ENCODE data around the gene SLC9A8. TPM values are rescaled to one million over a fixed set of nuclear protein-coding genes. Genes with fewer than 3 reads are reported as not detected.
"Not testable (repeated sequence)": the region's sequence is repeated elsewhere in the genome, so short reads cannot be mapped to it uniquely, and the experiment has no call there.

Gene SLC9A8
- total and polyA plus RNA-seq, 4 experiments from 2014 or later, result 3.4 to 25.6 (median 16.9) TPM

- H3K9me3 ChIP-seq (ENCODE audit: control insufficient read depth in 1 of 2, low read length in 2 of 2); CTCF ChIA-PET (ENCODE audit: partially characterized antibody); H3K4me3 ChIP-seq (ENCODE audit: low read length in 2 of 2); H3K27ac Mint-ChIP-seq; H3K27me3 Mint-ChIP-seq; POLR2A ChIA-PET (ENCODE audit: partially characterized antibody); H3K27ac ChIP-seq (ENCODE audit: low read depth, low read length); H3K4me1 ChIP-seq (ENCODE audit: insufficient read depth, low read length); H3K36me3 ChIP-seq (ENCODE audit: insufficient read depth, low read length); H3K4me3 Mint-ChIP-seq; H3K36me3 Mint-ChIP-seq; H3K4me1 Mint-ChIP-seq; intact Hi-C loops (cut with micrococcal nuclease); H3K9me3 Mint-ChIP-seq; DNase-seq; H3K27me3 ChIP-seq (ENCODE audit: insufficient read depth, low read length): not testable (repeated sequence)
Observed at GRCh38 chr20:49782439-49782838, 30.2 kb upstream of the SLC9A8 start.

GRCh38 chr20:49783021-49783995 is 29.3 kb upstream of the SLC9A8 start:
- CTCF ChIA-PET (ENCODE audit: partially characterized antibody); H3K4me3 ChIP-seq (ENCODE audit: low read length in 2 of 2); H3K9me3 ChIP-seq (ENCODE audit: control insufficient read depth in 1 of 2, low read length in 2 of 2); H3K4me3 Mint-ChIP-seq; H3K27me3 ChIP-seq (ENCODE audit: insufficient read depth, low read length); H3K36me3 ChIP-seq (ENCODE audit: insufficient read depth, low read length); H3K4me1 ChIP-seq (ENCODE audit: insufficient read depth, low read length); intact Hi-C loops (cut with micrococcal nuclease); H3K27ac ChIP-seq (ENCODE audit: low read depth, low read length); DNase-seq; POLR2A ChIA-PET (ENCODE audit: partially characterized antibody); H3K9me3 Mint-ChIP-seq; H3K4me1 Mint-ChIP-seq; H3K27me3 Mint-ChIP-seq; H3K27ac Mint-ChIP-seq; H3K36me3 Mint-ChIP-seq: not testable (repeated sequence)

- Histone ChIP-seq H3K9me3 (ENCODE audit: control insufficient read depth in 1 of 2, low read length in 2 of 2) (no peaks in the 10 kb centered on the region), H3K4me1 (ENCODE audit: insufficient read depth, low read length) (peaks cover 4% of the 10 kb centered on the region), H3K27ac (ENCODE audit: low read depth, low read length) (no peak overlapping the region), H3K36me3 (ENCODE audit: insufficient read depth, low read length) (no peaks in the 10 kb centered on the region), H3K4me3 (ENCODE audit: low read length in 2 of 2) (no peak overlapping the region), H3K27me3 (ENCODE audit: insufficient read depth, low read length) (no peaks in the 10 kb centered on the region)
- H3K36me3 Mint-ChIP-seq, result no peaks in the 10 kb centered on the region
- peaks cover 0 to 6% (median 4%) of the 10 kb centered on the region in 4 donors for H3K4me1 Mint-ChIP-seq
- CTCF ChIA-PET (ENCODE audit: partially characterized antibody), result no interaction called here
- POLR2A ChIA-PET (ENCODE audit: partially characterized antibody), result interaction anchor here (1.2 kb wide), 1 partner anchor 29 kb away, joined by 3 read pairs; the partner anchor contains the start of gene SLC9A8
- H3K9me3 Mint-ChIP-seq, result no peaks in the 10 kb centered on the region
- intact Hi-C loops (cut with micrococcal nuclease), result no loop called here
- DNase-seq, result no peak
- no peak overlapping the region for H3K27ac Mint-ChIP-seq
- H3K27me3 Mint-ChIP-seq, result peaks cover 0 to 5% of the 10 kb centered on the region in 2 donors
- H3K4me3 Mint-ChIP-seq, result no peak overlapping the region
Observed at GRCh38 chr20:49784291-49784690, 28.3 kb upstream of the SLC9A8 start.

GRCh38 chr20:49785149-49785851 is 27.3 kb upstream of the SLC9A8 start:
- Histone ChIP-seq H3K27ac (ENCODE audit: low read depth, low read length) (no peak overlapping the region), H3K9me3 (ENCODE audit: control insufficient read depth in 1 of 2, low read length in 2 of 2) (no peaks in the 10 kb centered on the region), H3K27me3 (ENCODE audit: insufficient read depth, low read length) (no peaks in the 10 kb centered on the region), H3K36me3 (ENCODE audit: insufficient read depth, low read length) (no peaks in the 10 kb centered on the region), H3K4me1 (ENCODE audit: insufficient read depth, low read length) (peaks cover 4% of the 10 kb centered on the region), H3K4me3 (ENCODE audit: low read length in 2 of 2) (no peak overlapping the region)
- ChIA-PET CTCF (ENCODE audit: partially characterized antibody) (no interaction called here), POLR2A (ENCODE audit: partially characterized antibody) (interaction anchor here (1.2 kb wide), 1 partner anchor 28 kb away, joined by 3 read pairs; the partner anchor contains the start of gene SLC9A8)
- Mint-ChIP-seq H3K9me3 (no peaks in the 10 kb centered on the region), H3K27ac (no peak overlapping the region), H3K4me3 (no peak overlapping the region), H3K27me3 (peaks cover 0 to 5% of the 10 kb centered on the region in 2 donors), H3K36me3 (no peaks in the 10 kb centered on the region), H3K4me1 (peaks cover 0 to 6% (median 4%) of the 10 kb centered on the region in 4 donors)
- intact Hi-C loops (cut with micrococcal nuclease), result no loop called here
- DNase-seq, result no peak

GRCh38 chr20:49785852-49786175 is 26.8 kb upstream of the SLC9A8 start:
- Mint-ChIP-seq H3K4me1 (peaks cover 0 to 6% (median 4%) of the 10 kb centered on the region in 4 donors), H3K4me3 (peak overlapping the region in 1 of 8 donors; percentile 18), H3K27me3 (peaks cover 0 to 5% of the 10 kb centered on the region in 2 donors), H3K27ac (no peak overlapping the region), H3K9me3 (no peaks in the 10 kb centered on the region), H3K36me3 (no peaks in the 10 kb centered on the region)
- Histone ChIP-seq H3K4me3 (ENCODE audit: low read length in 2 of 2) (no peak overlapping the region), H3K9me3 (ENCODE audit: control insufficient read depth in 1 of 2, low read length in 2 of 2) (no peaks in the 10 kb centered on the region), H3K4me1 (ENCODE audit: insufficient read depth, low read length) (peaks cover 4% of the 10 kb centered on the region), H3K36me3 (ENCODE audit: insufficient read depth, low read length) (no peaks in the 10 kb centered on the region), H3K27ac (ENCODE audit: low read depth, low read length) (no peak overlapping the region), H3K27me3 (ENCODE audit: insufficient read depth, low read length) (no peaks in the 10 kb centered on the region)
- ChIA-PET POLR2A (ENCODE audit: partially characterized antibody) (no interaction called here), CTCF (ENCODE audit: partially characterized antibody) (no interaction called here)
- DNase-seq, result no peak
- intact Hi-C loops (cut with micrococcal nuclease), result no loop called here

- intact Hi-C loops (cut with micrococcal nuclease), result no loop called here
- no peak for DNase-seq
- Histone ChIP-seq H3K27ac (ENCODE audit: low read depth, low read length) (no peak overlapping the region), H3K4me1 (ENCODE audit: insufficient read depth, low read length) (peaks cover 4% of the 10 kb centered on the region), H3K4me3 (ENCODE audit: low read length in 2 of 2) (no peak overlapping the region), H3K27me3 (ENCODE audit: insufficient read depth, low read length) (no peaks in the 10 kb centered on the region), H3K9me3 (ENCODE audit: control insufficient read depth in 1 of 2, low read length in 2 of 2) (no peaks in the 10 kb centered on the region), H3K36me3 (ENCODE audit: insufficient read depth, low read length) (no peaks in the 10 kb centered on the region)
- Mint-ChIP-seq H3K27ac (peak overlapping the region in 1 of 7 donors; percentile 9), H3K4me1 (peaks cover 0 to 6% (median 4%) of the 10 kb centered on the region in 4 donors), H3K27me3 (peaks cover 0 to 5% of the 10 kb centered on the region in 2 donors), H3K9me3 (no peaks in the 10 kb centered on the region), H3K36me3 (no peaks in the 10 kb centered on the region), H3K4me3 (no peak overlapping the region)
- ChIA-PET POLR2A (ENCODE audit: partially characterized antibody) (no interaction called here), CTCF (ENCODE audit: partially characterized antibody) (no interaction called here)
Observed at GRCh38 chr20:49786196-49786595, 26.4 kb upstream of the SLC9A8 start.

- no peaks in the 10 kb centered on the region for H3K36me3 Mint-ChIP-seq
- ChIA-PET POLR2A (ENCODE audit: partially characterized antibody) (no interaction called here), CTCF (ENCODE audit: partially characterized antibody) (no interaction called here)
- no peaks in the 10 kb centered on the region for H3K9me3 Mint-ChIP-seq
- H3K27me3 Mint-ChIP-seq, result peaks cover 0 to 3% of the 10 kb centered on the region in 2 donors
- H3K4me3 Mint-ChIP-seq, result no peak overlapping the region
- intact Hi-C loops (cut with micrococcal nuclease), result no loop called here
- DNase-seq, result no peak
- H3K4me1 ChIP-seq (ENCODE audit: insufficient read depth, low read length), result peaks cover 2% of the 10 kb centered on the region
- no peaks in the 10 kb centered on the region for H3K9me3 ChIP-seq (ENCODE audit: control insufficient read depth in 1 of 2, low read length in 2 of 2)
- peaks cover 0 to 4% (median 3%) of the 10 kb centered on the region in 4 donors for H3K4me1 Mint-ChIP-seq
- H3K4me3 ChIP-seq (ENCODE audit: low read length in 2 of 2), result no peak overlapping the region
- no peaks in the 10 kb centered on the region for H3K36me3 ChIP-seq (ENCODE audit: insufficient read depth, low read length)
- no peaks in the 10 kb centered on the region for H3K27me3 ChIP-seq (ENCODE audit: insufficient read depth, low read length)
- peak overlapping the region in 1 of 7 donors; percentile 9 for H3K27ac Mint-ChIP-seq
- H3K27ac ChIP-seq (ENCODE audit: low read depth, low read length), result no peak overlapping the region
Observed at GRCh38 chr20:49786668-49787370, 25.8 kb upstream of the SLC9A8 start.
